Measurements from ENCODE around the gene RIN3.

RIN3 gene

GRCh38 chr14:92599811-92600210 lies 86.2 kb downstream of the RIN3 start:
- TF ChIP-seq CTCF (IDR thresholded peaks at IDR 0.05; ENCODE audit: low read depth, low read length, missing control alignments): no peak
- no peak overlapping the region for H3K4me3 ChIP-seq (ENCODE audit: low read depth, low read length)
- DNase-seq (ENCODE audit: low read depth): no peak

GRCh38 chr14:92600318-92601053 lies 86.9 kb downstream of the RIN3 start:
- H3K4me3 ChIP-seq (ENCODE audit: low read depth, low read length): no peak overlapping the region
- no peak for DNase-seq (ENCODE audit: low read depth)
- TF ChIP-seq CTCF (IDR thresholded peaks at IDR 0.05; ENCODE audit: low read depth, low read length, missing control alignments): no peak

- no peak for TF ChIP-seq CTCF (IDR thresholded peaks at IDR 0.05; ENCODE audit: low read depth, low read length, missing control alignments)
- H3K4me3 ChIP-seq (ENCODE audit: low read depth, low read length): no peak overlapping the region
- no peak for DNase-seq (ENCODE audit: low read depth)
These were observed 87.6 kb downstream of the RIN3 start for GRCh38 chr14:92601131-92601710.

- DNase-seq (ENCODE audit: low read depth): no peak
- TF ChIP-seq CTCF (IDR thresholded peaks at IDR 0.05; ENCODE audit: low read depth, low read length, missing control alignments): no peak
- no peak overlapping the region for H3K4me3 ChIP-seq (ENCODE audit: low read depth, low read length)
These were observed 88.3 kb downstream of the RIN3 start for GRCh38 chr14:92601757-92602417.

GRCh38 chr14:92603309-92604242 lies 90.0 kb downstream of the RIN3 start:
- no peak overlapping the region for H3K4me3 ChIP-seq (ENCODE audit: low read depth, low read length)
- peak; percentile 25 for TF ChIP-seq CTCF (IDR thresholded peaks at IDR 0.05; ENCODE audit: low read depth, low read length, missing control alignments)
- no peak for DNase-seq (ENCODE audit: low read depth)

GRCh38 chr14:92605274-92605940 lies 91.8 kb downstream of the RIN3 start:
- H3K4me3 ChIP-seq (ENCODE audit: low read depth, low read length): no peak overlapping the region
- DNase-seq (ENCODE audit: low read depth): no peak
- no peak for TF ChIP-seq CTCF (IDR thresholded peaks at IDR 0.05; ENCODE audit: low read depth, low read length, missing control alignments)
